GM21381 (cell line): ENCODE measurements around the gene PANX3.
"Not testable (repeated sequence)": the region's sequence is repeated elsewhere in the genome, so short reads cannot be mapped to it uniquely, and the experiment has no call there.

ENCODE experiments used
- ATAC-seq: cut with Tn5 transposase; IDR thresholded peaks from one replicate; pipeline ENCODE4 v1.9.1; 2021; ENCODE audit warnings: mild to moderate bottlenecking, moderate library complexity; ENCODE audit not compliant: unreplicated experiment

The PANX3 gene, protein sequence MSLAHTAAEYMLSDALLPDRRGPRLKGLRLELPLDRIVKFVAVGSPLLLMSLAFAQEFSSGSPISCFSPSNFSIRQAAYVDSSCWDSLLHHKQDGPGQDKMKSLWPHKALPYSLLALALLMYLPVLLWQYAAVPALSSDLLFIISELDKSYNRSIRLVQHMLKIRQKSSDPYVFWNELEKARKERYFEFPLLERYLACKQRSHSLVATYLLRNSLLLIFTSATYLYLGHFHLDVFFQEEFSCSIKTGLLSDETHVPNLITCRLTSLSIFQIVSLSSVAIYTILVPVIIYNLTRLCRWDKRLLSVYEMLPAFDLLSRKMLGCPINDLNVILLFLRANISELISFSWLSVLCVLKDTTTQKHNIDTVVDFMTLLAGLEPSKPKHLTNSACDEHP

DNA sequence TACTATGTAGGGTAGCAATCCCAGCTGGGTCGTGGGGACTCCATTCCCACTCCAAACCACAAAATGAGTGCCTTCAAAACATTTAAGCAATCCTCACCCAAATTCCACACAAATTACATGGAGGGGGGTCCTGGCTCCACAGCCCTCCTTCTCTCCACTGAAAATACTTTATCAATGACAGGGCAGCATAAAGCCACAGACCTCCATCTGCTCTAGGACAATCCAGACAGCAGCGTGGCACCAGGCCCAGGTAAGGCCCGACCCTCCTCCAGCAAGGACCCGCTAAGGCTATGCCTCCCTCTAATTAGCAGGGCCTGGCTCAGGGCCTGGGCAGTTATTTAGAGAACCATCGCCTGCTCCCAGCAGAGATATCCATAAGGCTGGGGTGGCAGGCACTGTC lies at the start of gene PANX3:
Gene PANX3 (plus strand): TSS at position 365 of the 400 bp plus-strand sequence. CDS start 129 bp downstream, outside the sequence.
- ATAC-seq: no peak

DNA sequence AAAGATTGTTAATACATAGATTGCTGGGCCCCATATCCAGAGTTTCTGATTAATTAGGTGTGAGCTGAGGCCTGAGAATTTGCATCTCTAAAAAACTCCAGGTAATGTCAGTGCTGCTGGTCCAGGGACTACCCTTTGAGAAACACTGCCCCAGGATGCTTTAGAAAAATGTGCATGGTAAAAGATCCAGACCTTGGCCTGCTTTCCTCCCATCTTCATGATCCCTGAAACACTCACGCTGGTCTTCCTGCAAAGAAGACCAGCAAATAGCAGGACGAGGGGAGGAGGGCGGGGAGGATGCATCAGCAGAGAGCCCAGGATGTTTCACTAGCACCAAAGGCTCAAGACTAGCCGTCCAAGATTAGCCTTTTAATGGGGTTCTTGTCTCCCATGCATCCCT lies 41.5 kb upstream of the PANX3 start, which contains the start of gene OR8A1:
Gene OR8A1 (plus strand): TSS at position 301 of the 400 bp plus-strand sequence. CDS start 123 bp downstream, outside the sequence.
- ATAC-seq: no peak

DNA sequence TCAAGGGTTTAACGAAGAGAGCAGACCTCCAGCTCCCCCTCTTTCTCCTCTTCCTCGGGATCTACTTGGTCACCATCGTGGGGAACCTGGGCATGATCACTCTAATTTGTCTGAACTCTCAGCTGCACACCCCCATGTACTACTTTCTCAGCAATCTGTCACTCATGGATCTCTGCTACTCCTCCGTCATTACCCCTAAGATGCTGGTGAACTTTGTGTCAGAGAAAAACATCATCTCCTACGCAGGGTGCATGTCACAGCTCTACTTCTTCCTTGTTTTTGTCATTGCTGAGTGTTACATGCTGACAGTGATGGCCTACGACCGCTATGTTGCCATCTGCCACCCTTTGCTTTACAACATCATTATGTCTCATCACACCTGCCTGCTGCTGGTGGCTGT lies 41.1 kb upstream of the PANX3 start:
- no peak for ATAC-seq

DNA sequence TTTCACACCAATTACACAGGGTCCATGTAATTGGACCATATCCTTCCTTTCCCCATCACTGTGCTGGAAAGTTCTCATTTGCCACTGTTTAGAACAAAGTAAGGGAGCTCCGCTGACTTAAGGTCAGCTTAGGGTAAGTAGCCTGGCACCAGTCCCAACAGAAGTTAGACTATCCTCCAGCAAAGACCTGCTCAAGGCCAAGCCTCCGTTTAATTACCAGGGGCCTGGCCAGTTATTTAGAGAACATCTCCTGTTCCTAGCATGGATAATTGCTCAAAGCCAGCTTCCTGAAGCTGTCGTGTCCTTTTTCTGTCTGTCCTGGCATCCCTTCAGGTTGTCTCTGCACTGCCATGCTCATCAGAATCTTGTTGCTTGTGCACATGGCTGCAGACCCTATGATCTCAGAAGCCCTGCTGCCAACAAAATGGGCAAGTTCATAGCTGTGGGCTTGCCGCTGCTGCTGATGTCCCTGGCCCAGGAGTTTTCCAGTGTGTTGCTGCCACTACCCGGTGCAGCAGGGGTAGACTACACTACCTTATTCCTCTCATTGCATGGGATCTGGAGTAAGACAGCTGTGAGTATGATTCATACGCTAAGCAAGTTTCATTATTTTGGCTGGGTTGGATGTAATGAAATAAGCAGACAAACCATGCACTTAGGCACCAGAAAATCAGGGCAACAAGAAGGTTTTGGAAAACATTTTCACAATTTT lies 33.4 kb upstream of the PANX3 start:
- no peak for ATAC-seq

DNA sequence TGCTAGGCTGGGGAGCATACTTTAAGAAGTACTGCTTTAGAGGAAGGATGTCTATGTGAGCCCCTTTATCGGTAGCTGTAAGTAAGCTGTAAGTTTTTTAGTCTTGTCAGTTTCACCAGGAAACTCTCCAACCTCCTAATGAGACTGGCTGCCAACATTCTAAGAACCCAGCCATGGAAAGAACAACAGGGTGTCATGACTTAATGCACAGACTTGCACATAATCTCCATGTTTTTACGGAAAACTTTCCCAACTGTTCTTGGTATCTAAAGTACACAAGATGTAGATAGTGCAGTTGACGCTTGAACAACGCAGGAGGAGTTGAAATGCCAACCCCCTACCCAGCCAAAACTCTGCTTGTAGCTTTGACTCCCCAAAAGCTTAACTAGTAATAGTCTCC lies 32.5 kb upstream of the PANX3 start:
- no peak for ATAC-seq

DNA sequence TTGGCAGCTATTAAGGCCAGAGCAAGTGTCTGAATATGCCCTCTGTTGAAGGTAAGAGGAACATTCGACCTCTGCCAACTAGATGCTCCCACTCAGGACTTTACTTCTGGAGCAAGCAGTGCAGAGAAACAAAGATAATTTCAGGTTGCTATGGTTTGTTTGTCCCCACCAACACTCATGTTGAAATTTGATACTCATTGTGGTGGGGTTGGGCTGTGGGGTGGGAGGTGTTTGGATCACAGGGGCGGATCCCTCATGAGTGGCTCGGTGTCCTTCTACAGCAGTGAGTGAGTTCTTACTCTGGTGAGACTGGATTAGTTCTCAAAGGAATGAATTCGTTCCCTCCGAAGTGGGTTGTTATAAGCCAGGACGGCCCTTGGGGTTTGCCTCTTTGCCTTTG lies 29.4 kb upstream of the PANX3 start:
- no peak for ATAC-seq

DNA sequence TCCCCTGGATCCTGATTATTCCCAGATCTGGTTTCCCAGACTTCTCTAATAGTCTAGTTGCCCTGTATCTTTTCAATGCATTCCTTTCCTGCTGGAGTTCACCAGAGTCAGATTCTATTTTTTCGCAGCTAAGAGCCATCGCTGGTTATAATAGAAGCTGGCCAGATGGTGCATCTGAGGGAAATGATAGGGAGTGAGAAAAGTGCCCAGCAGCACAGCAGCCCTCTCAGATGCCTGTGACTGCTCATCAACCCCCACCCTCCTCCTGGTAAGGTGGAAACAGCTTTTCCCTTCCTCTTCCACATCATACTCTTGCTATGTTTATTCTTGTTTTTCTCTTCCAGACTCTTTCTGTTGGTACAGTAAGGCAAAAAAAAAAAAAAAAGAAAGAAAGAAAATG lies 28.7 kb upstream of the PANX3 start:
- no peak for ATAC-seq

DNA sequence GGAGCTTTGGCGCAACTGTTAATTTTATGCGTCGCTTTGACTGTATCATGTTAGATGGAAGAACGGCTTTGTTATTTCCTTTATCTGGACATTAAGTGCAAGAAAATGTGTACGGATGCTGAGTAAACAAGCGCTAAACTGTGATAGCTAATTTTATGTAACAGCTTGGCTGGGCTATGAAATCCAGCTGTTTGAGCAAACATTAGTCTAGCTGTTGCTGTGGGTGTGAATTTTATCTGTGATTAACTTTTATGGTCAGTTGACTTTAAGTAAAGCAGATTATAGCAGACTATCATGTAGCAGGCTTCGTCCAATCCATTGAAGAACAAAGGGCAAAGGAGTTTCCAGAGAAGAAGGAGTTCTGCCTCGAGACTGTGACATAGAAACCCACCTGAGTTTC lies 27.4 kb upstream of the PANX3 start:
- no peak for ATAC-seq

DNA sequence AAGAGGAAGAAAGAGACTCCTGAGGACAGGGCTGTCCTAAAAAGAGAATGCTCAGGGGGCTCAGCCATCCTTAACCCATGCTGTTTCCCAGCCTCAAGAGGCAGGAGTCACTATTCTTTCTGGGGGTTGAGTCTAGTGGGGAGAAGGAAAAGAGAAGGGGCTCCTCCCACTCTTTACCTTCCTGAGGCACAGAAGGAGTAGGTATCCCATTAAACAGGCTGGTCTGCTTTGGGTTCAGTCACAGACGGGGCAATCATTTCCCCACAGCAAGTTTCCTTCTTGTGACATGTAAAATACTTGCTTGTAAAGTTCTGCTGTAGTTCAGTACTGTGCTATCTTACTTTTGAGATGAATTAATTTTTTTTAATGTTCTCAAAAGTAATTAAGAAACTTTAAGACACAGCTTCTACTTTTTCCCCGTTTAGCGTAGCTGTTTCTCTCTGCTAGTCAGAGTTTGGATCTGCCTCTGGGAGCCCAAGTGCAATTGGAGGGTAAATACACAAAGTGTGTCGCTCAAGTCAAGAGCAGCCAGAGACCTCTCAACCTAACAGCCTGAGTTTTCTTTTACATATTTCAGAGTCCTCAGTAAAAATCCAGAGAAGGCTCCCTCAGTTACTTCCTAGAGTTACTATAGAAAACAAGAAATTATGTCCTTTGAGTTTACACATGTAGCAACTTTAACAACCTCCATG lies 26.4 kb upstream of the PANX3 start:
- ATAC-seq: no peak

DNA sequence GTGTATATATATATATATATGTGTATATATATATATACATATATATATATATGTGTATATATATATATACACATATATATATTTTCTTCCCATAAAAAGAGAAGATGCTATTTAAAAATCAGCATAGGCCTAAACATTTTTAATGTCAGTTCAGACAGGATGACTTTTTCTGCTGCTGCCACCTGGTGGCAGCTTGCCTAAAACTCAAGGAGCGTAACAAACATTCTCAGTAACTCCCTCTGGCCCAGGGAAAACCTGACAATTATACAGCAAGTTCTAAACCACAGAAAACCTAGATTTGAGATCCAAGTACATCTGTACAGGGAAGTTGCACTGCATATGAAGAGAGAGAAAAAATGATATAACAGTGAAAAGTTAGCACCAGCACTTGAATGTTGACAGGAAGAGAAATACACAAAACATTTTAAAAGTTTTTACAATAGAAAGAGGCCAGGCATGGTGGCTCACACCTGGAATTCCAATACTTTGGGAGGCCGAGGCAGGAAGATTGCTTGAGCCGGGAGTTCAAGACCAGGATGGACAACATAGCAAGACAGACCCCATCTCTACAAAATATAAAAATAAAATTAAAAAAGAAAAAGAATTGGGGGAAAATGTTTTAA lies 24.9 kb upstream of the PANX3 start:
- peak; percentile 55 for ATAC-seq

DNA sequence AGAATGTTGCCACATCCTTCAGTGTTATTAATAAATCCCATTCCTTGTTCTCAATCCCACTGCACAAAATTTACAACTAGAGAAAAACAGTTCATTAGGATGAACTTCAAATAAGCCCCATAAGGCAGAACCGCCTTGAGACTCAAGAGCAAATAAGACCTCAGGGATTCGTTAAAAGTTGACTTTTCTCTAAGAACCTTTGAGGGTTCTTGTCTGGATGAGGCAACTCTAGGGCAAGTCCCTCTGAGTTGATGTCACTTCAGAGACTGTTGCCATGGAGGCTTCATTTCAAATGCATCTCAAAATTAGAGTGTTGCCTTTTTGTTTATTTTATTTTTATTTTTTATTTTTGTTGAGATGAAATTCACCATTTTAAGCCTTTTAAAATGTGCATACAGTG lies 19.8 kb upstream of the PANX3 start:
- no peak for ATAC-seq

DNA sequence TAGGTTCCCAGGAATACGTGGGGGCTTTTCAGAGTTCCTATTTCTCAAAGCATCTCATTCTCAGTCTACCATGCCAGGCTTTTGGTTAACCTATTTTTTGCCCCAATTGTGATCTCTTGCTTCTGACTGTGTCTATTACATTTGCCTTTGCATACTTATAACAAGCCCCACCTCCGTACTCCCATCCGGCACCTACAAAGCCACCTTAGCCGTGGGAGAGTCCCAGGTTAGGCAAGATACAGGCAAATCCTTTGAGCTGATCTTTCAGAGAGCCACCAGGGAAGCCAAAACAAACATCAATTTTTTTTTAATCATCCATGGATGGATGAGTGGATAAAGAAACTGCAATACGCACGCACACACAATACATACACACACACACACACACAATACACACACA lies 18.6 kb upstream of the PANX3 start:
- no peak for ATAC-seq

DNA sequence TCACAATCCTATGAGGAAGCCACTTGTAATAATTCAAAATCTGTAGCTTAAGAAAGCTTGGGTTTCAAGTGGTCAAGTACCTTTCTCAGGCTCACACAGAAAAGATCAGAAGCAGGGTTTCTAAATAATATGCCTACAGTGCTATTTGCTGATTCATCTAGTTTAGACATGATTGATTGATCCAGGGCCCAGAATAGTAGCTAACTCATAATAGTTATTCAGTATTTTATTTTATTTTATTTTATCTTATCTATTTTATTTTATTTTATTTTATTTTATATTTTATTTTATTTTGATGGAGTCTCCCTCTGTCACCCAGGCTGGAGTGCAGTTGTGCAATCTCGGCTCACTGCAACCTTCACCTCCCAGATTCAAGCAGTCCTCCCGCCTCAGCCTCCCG lies 15.9 kb upstream of the PANX3 start:
- ATAC-seq: no peak

DNA sequence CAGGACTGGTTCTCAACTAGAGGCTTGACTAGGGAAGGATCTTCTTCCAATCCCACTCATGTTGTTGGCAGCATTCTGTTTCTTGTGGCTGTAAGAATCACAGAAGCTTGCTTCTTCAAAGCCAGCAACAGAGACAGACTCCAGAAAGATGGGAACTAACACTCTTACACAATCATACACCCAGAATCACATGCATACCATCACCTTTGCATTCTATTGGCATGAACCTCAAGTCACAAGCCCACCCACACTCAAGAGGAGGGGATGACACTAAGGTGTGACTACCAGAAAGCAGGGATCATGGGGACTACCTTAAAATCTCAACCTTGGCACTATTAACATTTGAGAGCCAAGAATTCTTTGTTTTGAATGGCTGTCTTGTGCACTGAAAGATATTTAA lies 13.6 kb upstream of the PANX3 start:
- no peak for ATAC-seq

DNA sequence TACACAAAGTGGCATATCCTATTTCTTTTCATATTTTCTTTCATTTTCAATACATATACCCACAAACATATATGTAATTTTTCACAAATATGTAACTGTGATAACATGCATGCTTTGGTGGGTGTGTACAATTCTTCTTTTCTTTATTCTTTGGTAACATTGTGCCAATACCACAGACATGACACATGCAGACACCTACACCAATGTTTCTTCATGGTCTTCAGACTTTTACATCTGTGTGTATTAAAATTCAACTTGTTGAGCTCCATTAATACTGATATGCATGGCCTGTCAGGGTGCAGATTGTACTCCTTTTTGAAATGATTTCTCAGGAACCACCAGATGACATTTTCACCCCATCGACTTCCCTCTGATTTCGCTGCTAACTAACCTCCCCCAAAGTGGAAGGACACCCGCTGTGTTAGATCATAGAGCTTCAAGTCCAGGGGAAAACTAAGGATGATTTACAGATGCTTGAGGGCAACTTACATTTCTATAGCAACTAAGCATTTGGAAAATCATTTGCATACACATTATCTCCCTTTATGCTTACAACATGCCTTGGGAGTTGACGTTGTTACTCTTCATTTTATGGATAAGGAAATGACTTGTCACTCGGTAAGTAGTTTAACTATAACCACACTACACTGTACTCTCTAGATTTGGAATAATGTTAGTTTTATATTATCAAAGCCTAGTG lies 10.5 kb upstream of the PANX3 start:
- ATAC-seq: no peak

DNA sequence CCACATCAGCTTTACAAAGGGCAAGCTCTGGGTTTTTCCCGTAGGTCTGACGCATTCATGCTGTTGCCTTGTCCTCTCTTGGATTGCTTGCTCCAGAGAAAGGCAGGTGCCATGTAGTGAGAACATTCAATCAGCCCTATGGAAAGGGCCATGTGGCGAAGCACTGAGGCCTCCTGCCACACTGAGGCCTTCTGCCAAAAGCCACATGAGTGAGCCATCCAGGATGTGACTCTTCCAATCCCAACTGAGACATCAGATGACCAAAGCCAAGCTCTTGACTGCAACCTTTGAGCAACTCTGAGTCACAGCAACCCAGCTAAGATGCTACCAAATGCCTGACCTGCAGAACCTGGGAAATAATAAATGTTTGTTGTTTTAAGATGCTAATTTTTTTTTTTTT lies 9.0 kb upstream of the PANX3 start:
- no peak for ATAC-seq

DNA sequence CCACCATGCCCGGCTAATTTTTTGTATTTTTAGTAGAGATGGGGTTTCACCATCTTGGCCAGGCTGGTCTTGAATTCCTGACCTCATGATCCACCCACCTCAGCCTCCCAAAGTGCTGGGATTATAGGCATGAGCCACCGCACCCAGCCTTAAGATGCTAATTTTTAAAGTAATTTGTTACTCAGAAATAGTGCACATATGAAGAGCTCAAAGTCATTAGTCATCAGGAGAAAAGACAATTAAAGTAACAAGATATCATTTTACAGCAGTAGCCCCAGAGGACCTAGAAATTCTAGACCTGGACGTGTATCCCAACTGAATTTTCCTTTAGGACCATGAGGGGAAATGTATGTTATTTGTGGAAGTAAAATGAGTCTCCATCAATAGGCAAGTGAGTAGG lies 8.5 kb upstream of the PANX3 start:
- not testable (repeated sequence) for ATAC-seq

DNA sequence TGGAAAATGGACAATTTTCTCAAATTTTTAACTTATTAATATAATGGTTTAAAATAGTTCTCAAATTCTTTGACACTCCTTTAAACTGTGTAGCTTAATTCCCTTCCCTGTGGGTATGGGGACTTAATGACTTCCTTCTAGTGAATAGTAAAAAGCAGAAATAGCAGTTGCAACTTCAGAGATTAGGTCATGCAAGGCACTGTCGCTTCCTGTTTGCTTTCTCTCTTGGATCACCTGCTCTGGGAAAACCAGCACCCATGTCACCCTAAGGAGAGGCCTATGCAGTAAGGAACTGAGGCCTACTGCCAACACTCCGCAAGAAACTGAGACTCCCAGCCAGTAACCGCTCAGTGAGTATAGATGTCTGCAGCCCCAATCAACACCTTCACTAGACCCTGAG lies 5.5 kb upstream of the PANX3 start:
- ATAC-seq: no peak

DNA sequence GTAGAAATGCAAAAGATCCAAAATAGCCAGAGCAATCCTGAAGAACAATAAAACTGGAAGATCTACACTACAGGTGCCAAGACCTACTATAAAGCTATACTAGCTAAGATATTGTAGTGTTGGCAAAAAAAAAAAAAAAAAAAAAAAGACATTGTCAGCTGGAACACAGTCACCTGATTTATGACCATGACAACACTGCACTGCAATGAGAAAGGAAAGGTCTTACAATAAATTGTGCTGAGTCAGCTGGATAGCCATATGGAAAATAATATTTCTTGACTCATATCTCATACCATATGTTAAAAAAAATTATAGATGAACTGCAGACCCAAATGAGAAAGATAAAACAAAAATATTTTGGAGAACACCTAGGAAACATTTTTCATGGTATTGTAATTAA lies 3.1 kb upstream of the PANX3 start:
- ATAC-seq: no peak

DNA sequence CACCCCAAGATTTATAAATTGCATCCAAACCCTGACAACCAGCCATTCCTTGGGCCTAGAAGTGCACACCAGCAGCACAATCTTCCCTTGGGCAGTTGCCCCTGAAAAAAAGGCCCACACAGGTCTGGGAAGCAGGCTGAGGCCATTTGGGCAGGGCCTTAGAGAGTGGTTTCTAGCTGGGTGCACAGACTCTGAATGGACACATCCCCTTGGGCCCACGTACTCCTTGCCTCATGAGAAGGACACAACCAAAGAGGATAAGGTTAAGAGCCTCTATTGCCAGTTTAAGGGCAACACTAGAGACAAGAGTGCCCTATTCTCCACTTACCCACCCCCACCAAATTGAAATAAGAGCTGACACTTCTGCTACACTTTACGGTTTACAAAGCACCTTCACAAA lies 933 bp upstream of the PANX3 start:
- no peak for ATAC-seq

DNA sequence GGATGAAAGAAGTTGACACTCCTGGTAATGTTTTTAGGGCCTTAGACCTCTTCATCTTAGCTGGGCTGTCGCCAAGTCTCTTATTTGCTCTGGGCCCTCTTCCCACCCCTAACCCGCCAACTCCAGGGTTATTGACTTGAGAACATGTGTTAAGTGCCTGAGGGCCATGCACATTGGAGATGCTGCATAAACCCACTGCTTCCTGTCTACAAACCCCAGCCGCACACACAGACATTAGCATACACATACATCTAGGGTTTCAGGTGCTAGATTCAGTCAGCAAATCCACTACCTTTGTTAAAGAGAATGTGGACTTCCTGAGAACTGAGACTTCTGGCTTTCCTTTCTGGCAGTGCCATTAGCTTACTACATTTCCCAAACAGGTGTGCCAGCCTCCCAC lies 817 bp downstream of the PANX3 start:
- ATAC-seq: no peak
